Measurements from ENCODE around the gene DHRS7C.

- TF ChIP-seq CTCF (IDR thresholded peaks at IDR 0.05) = no peak
- TF ChIP-seq EZH2 (IDR thresholded peaks at IDR 0.05; ENCODE audit: borderline replicate concordance, insufficient read depth, low read depth, low read length, poor library complexity, severe bottlenecking) = no peak
Measured at GRCh38 chr17:9802294-9802693, 10.9 kb upstream of the DHRS7C start.
